MV-4-11 (cell line): Measurements from ENCODE around the gene E2F7.
"Not testable (repeated sequence)": the region's sequence is repeated elsewhere in the genome, so short reads cannot be mapped to it uniquely, and the experiment has no call there.

ENCODE experiments used
- DNase-seq: peaks from one replicate; lab custom pipeline; 2025; lab: John Stamatoyannopoulos, UW

The E2F7 gene, protein sequence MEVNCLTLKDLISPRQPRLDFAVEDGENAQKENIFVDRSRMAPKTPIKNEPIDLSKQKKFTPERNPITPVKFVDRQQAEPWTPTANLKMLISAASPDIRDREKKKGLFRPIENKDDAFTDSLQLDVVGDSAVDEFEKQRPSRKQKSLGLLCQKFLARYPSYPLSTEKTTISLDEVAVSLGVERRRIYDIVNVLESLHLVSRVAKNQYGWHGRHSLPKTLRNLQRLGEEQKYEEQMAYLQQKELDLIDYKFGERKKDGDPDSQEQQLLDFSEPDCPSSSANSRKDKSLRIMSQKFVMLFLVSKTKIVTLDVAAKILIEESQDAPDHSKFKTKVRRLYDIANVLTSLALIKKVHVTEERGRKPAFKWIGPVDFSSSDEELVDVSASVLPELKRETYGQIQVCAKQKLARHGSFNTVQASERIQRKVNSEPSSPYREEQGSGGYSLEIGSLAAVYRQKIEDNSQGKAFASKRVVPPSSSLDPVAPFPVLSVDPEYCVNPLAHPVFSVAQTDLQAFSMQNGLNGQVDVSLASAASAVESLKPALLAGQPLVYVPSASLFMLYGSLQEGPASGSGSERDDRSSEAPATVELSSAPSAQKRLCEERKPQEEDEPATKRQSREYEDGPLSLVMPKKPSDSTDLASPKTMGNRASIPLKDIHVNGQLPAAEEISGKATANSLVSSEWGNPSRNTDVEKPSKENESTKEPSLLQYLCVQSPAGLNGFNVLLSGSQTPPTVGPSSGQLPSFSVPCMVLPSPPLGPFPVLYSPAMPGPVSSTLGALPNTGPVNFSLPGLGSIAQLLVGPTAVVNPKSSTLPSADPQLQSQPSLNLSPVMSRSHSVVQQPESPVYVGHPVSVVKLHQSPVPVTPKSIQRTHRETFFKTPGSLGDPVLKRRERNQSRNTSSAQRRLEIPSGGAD

DNA sequence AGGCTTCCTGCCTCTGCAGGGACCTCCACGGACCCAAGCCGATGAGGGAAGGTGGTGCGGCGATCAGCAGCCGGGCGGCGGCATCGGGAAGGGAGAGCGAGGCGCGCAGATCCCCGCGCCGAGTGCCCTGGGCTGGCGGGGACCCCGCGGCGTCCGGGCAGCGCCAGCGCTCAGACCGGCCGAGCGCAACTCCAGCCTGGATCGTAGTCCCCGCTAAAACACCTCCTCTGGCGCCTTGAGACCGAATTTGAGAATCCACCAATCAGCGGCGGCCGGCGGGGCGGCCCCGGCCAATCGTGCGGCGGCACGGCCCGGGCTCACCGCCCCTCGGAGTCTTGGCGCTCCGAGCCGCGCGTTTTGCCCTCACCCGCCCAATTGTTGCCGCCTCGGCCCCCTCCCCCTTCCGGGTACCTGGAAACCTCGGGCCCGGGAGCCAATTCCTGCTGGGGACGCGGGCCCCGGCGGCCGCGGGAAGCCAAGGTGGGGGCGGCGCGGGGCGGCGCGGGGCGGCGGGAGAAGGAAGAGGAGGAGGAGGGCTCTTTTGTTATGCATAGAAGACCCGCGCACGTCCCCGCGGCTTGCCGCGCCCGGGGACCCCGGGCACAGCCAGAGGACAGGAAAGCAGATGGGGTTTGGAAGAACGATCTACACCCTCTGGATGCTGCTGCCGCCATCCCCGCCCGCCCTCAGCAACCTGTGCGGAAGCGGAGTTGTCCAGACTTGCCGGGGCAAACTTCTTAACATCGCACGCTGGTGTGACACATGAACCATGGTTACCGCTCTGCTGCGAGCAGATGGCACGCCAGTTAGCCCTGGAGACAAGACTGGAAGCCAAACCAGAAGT, at the start of gene E2F7:
TSS of gene E2F7 (minus strand) at position 209 of the 844 bp plus-strand sequence. CDS start 934 bp downstream, outside the sequence.
- peak; percentile 82 for DNase-seq

DNA sequence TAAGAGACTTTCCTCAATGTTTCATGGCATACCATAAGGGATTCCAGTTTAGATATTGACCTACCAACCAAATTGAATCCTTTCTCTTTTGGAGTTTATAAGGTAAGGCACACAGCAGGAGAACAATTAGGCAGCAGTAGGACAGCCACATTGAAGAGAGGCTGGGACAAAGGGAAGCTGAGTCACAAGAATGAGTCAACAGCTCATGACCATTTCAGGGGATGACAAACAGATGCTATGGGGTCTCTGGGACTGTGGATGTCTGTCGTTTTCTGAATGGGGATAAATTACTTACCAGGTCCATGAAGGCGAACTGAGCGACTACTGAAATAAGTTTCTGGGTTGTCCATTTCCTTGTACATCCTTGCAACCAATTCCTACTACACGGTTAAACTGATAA, 48.6 kb upstream of the E2F7 start:
- DNase-seq: no peak

DNA sequence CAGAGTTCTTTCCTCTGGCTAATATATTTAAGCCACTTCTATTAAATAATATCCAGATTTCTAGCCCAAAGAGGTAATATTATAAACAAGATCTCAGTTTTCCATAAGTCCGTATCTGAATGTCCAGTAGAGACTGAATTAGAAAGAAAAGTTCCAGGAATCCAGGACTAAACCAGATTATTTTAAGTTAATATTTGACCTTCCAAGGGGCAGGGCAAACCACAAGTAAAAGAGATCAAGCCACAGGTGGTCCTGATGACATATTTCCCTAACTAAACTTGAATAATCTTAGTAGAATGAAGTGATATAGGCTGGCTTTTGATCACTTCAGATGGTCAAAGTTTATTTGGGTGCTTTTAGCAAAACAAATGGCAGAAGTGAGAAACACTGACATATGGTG, 43.3 kb upstream of the E2F7 start:
- DNase-seq: no peak

DNA sequence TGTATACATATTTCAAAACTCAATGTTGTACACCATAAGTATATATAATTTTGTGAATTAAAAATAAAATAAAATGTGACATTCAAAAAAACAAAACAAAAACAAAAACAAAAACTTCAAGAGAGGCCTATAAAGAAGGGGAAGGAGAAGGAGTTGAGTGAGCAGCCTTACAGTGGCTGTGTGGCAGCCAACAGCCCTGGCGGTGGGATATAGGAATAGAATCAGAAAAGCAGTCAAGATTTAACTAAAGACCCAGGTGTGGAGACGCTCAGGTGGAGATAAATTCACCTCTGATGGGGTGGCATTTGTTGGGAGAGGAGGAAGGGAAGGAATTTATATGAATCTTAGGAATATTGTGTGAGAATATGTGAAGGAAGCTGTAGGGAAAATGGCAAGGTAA, 41.8 kb upstream of the E2F7 start:
- DNase-seq: no peak

DNA sequence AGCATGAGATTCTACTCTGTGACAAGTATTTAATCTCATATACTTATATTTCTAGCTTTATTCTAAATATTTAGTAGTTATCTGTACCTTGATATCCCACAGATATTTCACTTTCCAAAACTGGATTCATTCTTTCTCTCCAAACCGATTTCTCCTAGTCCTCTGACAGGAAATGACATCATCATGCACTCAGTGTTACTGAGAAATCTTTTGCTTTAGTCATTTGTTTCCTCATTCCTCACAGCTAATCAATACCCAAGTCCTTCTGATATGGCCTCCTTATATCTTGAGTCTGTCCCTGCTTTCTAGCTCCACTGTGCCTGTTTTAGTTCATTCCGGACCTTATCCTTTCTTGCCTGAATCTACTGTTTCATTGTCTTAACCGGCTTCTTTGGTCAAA, 39.4 kb upstream of the E2F7 start:
- DNase-seq: no peak

DNA sequence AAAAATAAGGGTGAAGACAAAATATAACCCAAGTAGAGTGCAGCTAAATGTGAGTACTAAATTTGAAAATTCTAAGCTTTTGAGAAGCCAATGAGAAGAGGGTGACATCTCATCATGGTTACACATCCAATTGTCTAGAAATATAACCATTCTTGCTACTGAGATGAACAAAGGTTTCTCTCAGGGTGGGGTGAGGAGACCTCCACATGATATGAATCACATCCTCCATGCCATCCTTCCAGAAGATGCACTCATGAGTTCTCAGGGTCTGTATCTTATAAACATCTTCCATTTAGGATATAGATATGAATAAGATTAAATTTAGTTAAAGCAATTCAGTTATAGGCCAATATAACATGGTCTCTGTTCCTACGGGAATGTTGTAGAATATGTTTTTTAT, 38.9 kb upstream of the E2F7 start:
- DNase-seq: no peak

DNA sequence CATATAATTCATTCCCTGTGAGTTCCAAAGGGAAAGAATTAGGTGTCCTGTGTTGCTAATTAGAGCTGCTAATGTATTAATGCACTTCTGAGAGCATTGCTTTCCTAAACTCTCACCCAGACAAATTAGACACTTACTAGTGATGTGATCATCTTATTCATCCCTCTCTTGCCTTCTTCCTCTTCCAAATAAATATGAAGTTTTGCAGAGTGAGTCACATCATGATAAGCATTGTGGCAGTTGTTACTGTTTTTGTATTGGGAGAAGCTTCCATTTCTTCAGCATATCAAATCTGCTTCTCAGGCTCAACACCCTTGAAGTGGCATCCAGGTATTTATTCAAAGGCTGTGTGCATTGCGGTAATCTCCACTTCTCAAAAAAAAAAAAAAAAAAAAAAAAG, 37.3 kb upstream of the E2F7 start:
- DNase-seq: no peak

DNA sequence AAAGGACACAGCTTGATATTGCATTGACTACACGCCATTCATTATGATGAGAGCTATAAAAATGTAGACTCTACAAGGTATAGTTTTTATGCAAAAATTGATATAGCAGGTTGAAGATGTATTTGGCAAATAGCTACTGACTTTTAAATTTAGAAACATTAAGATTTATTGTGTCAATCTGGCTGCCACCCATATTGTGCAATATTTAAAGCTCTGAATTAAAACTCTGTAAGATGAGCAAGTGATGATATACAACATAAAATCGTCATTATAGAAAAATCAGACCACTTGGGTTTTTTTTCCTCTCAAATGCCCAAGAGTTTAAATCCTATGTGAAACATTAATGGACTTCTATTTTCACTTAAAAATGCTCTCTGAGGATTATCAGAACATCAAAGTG, 36.8 kb upstream of the E2F7 start:
- DNase-seq: no peak

DNA sequence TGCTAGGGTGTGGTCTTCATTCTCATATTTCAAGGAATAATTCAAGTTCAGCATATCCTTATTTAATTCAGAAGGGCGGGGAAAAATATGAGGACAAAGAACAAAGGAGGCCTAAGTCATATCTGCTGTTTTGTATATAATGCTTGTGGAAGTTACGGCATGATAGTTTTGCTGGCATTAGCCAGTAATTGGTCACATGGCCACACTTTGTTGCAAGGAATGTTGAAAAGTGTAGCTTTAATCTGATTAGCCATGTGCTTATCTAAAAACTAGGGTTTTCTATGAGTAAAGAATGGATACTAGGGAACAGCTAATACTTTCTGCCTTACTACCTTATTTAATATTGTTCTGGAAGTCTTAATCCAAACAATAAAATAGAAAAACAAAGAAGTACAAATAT, 34.4 kb upstream of the E2F7 start:
- no peak for DNase-seq

DNA sequence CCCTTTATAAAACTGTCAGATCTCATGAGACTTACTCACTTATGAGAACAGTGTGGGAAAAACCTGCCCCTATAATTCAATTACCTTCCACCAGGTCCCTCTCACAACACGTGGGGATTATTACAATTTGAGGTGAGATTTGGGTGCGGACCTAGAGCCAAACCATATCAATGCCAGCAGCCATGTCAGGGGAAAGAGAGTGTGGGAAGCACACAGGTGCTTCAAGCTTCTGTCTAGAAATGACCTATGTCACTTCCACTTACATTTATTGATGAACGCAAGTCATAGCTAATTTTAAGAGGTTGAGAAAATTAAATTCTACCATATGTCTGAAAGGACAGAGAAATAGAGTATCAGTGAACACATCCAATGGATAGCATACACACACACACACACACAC, 32.5 kb upstream of the E2F7 start:
- no peak for DNase-seq

DNA sequence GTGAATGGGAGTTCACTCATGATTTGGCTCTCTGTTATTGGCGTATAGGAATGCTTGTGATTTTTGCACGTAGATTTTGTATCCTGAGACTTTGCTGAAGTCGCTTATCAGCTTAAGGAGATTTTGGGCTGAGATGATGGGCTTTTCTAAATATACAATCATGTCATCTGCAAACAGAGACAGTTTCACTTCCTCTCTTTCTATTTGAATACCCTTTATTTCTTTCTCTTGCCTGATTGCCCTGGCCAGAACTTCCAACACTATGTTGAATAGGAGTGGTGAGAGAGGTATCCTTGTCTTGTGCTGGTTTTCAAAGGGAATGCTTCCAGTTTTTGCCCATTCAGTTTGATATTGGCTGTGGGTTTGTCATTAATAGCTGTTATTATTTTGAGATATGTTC, 26.9 kb upstream of the E2F7 start:
- DNase-seq: not testable (repeated sequence)

DNA sequence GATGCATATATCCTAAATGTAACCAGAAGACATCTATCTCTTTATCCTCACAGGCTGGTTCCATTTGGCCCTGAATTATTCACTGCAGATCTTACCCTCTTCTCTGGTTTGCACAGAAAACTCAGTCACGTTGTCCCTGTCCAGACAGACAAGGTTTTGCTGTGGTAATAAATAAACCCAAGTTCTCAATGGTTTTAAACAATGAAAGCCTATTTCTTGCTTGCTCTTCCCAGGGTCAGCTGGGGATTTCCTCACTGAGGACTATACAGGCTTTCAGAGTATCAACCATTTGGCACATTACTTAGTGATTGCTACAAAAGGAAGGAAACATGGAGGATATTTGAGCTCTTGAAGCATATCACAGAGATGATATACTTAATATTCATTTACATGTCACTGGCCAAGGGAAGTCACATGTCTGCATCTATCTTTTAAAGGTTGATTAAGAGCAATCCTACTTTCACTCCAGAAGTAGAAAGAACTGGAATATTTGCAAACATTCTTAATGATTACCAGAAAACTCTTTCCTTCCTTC, 24.4 kb upstream of the E2F7 start:
- DNase-seq: no peak

DNA sequence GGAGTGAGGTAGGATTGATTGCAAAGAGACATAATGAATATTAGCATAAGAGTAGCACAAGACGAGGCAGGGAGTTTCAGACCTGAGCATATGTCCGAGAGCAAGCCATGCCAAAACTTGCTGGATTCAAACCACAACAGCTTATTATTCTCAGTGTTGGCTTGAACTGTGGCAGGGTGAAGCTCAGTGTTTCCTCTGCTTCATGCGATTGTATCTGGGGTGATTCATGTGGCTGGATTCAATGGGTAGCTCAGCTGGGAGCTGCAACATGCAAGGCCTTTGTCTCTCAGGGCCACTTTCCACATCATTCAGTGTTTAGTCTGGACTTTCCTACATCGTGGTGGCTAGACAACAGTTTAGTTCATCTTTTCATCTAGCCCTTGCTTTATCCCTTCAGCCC, 22.1 kb upstream of the E2F7 start:
- DNase-seq: no peak

DNA sequence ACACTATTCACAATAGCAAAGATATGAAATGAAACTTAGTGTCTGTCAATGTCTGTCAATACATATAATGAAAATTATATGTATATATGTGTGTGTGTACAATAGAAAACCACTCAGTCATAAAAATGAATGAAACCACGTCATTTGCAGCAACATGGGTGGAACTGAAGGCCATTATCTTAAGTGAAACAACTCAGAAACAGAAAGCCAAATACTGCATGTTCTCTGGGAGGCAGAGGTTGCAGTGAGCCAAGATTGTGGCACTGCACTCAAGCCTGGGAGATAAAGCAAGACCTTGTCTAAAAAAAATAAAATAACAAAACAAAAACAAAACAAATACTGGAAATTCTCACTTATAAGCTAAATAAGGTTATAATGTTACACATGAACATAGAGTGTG, 16.7 kb upstream of the E2F7 start:
- DNase-seq: no peak

DNA sequence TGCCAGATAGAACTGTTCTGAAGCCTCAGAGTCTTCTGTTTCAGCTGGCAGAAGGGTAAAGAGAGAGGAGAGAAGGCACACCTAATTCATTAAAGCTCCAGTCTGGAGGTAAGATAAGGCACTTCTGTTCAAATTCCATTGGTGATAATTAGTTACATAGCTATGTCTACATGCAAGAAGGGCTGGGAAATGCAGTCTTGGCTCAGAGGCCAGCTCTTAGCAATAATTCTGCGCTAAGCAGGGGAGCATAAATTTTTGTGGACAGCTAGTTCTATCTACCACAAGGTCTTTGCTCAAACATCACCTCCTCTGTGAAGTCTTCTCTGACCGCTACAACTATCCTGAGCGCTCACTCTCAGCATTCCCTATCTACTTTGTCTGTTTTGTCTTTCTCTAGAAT, 14.3 kb upstream of the E2F7 start:
- DNase-seq: no peak

DNA sequence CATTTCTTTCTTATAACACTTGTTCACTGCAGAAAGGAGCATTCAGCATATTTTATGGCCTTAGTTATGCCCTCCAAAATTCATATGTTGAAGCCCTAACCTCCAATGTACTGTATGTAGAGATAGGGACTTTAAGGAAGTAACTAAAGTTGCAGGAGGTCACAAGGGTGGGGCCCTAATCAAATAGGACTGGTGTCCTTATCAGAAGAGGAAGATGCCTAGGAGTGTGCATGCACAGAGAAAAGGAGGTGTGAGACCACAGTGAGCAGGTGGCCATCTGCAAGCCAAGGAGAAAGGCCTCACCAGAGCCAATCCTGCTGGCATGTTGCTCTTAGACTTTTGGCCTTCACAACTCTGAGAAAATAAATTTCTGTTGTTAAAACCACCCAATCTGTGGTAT, 12.9 kb upstream of the E2F7 start:
- DNase-seq: no peak

DNA sequence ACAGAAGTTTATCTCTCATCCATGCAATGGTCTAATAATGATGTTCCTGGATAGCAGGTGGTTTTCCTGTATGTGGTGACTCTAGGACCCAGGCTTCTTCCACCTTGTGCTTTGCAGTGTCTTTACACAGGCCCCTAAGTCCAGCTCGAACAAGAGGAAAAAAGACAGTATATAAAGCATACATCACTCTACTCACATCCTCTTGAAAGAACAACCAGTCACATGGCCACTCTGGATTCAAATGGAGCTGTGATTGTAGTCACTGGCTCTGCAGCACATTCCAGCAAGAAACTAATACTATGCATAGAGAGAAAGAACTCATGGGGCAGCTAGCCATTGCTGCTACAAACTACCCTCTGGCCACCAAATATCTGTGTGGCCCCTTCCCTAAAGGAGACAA, 11.5 kb upstream of the E2F7 start:
- no peak for DNase-seq

DNA sequence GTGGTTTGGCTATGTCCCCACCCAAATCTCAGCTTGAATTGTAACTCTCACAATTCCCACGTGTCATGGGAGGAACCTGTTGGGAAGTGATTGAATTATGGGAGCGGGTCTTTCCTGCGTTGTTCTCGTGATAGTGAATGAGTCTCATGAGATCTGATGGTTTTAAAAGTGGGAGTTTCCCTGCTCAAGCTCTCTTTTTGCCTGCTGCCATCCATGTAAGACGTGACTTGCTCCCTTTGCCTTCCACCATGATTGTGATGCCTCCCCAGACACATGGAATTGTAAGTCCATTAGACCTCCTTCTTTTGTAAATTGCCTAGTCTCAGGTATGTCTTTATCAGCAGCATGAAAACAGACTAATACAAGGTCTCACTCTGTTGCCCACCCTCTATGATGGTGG, 8.5 kb upstream of the E2F7 start:
- not testable (repeated sequence) for DNase-seq

DNA sequence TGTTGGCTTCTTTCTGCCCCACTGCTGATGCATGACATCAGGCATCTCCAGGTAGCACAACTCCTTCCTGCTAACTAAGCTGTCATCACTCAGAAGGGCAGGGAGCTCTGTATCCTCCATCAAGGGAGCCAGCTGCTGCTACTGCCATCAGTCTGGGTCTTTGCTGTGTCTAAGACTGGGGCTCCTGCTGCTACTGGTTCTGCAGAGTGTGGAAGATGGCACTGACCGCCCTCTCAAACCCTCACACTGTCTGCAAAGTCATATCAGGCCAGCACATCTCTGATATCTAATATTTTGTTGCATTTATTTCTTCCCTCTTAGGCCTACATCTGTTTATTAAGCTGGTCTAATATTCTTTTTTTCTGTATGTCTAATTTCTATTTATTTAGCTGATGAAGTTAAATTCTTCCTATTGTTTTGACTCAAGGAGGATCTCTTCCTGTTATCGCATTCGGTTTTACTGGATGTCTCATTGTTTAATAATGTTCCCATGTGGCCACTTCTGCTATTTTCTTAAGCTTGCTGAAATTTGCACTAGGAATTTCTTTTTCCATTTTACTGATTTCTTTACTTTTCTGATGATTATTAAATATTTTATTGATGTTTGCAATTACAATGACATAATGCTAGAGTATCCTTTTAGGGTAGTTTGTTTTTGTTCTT, 7.6 kb upstream of the E2F7 start:
- DNase-seq: no peak

DNA sequence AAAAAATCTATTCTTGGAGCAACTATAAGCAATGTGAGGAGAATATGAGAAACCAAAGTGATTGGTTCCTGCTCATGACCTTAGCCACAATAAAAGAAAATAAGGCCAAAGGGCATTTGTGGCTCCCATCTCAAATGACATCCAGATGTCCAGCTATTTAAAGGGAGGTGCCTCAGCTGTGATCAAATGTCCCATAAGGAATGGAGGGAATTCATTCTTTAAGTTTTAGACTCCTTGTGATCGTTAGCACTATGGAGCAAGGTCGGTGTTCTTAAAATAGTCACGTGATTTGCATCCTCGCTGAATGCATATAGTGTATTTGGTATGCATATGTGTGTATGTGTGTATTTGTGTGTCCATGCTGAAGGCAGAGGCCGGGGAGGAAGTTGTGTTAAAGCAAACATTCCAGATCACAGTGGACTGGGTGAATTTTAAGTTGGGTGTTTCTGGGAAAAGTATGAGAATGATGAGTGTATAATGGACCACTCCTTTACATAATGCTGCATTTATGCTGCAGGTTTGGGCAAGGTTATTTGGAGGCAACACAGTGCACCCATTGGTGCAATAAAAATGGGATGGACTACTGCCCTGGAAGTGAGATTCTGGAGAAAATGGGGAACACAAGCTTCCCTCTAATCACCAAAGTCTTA, 5.6 kb upstream of the E2F7 start:
- DNase-seq: no peak

DNA sequence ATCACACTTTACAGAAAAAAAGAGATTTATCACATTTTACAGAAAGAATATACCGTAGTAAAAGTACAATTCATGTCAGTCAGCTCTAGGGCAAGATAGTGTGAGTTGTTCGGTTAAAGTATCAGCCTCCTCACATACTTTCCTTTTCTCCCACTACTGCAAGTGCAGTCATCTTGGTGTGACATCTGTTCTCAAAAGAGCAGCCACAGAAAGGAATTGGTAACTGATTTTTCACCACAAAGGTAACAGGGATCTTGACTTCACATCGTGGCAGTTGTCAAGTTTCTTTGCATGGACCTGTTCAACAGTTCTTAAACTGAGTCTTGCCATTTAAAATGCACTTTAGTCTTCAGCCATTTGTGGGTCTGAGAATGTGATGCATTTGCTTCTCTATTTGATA, 5.0 kb upstream of the E2F7 start:
- no peak for DNase-seq
